Activated naive CD4-positive, alpha-beta T cell treated with anti-CD3 and anti-CD28 coated beads, Interleukin-2, amount 50 U/mL, for 72 hours (primary cell): Measurements from ENCODE around the gene CYB561A3. TPM values are rescaled to one million over a fixed set of nuclear protein-coding genes. Genes with fewer than 3 reads are reported as not detected.

Experiments used
- ATAC-seq, 2 donors: fragments of 150-1000 bp; cut with Tn5 transposase; 2 replicates each; pipeline ENCODE4 v1.10.0; 2021; ENCODE audit warnings: mild to moderate bottlenecking in 2 of 2, moderate library complexity in 2 of 2
- DNase-seq, 2 donors: peaks; one replicate each; pipeline ENCODE4 v3.0.0; 2021 to 2022; ENCODE audit warnings: low spot score in 2 of 2
- H3K27ac Mint-ChIP-seq, 2 donors: one replicate each; pipeline ENCODE4 v1.8.0; 2022; ENCODE audit warnings: mild to moderate bottlenecking in 2 of 2, mixed read lengths in 2 of 2
- H3K36me3 Mint-ChIP-seq, 2 donors: one replicate each; pipeline ENCODE4 v1.8.0; 2022; ENCODE audit warnings: mixed read lengths in 2 of 2
- H3K9me3 Mint-ChIP-seq, 2 donors: one replicate each; pipeline ENCODE4 v1.8.0; 2022; ENCODE audit warnings: mixed read lengths in 2 of 2
- total RNA-seq, 2 donors: library from RNA; stranded (reverse); gene quantifications; one replicate each; pipeline ENCODE4 v1.2.3, GENCODE V29; 2022

CYB561A3 gene
- total RNA-seq, 2 donors from 2014 or later: 38.3 to 68.7 TPM

GRCh38 chr11:61353131-61354067, 8.3 kb downstream of the CYB561A3 start:
- DNase-seq: no peak
- Mint-ChIP-seq H3K27ac (peak overlapping the region in 1 of 2 donors; percentile 8), H3K9me3 (no peaks in the 10 kb centered on the region), H3K36me3 (peaks cover 0 to 5% of the 10 kb centered on the region in 2 donors)
- no peak for ATAC-seq

GRCh38 chr11:61352038-61352437, 9.6 kb downstream of the CYB561A3 start:
- ATAC-seq: no peak

GRCh38 chr11:61350803-61351202, 10.9 kb downstream of the CYB561A3 start:
- DNase-seq (no peak), ATAC-seq (no peak)
- Mint-ChIP-seq H3K9me3 (no peaks in the 10 kb centered on the region), H3K36me3 (peaks cover 0 to 5% of the 10 kb centered on the region in 2 donors), H3K27ac (no peak overlapping the region)

More at GRCh38 chr11:61352038-61352437, 9.6 kb downstream of the CYB561A3 start:
- DNase-seq: no peak
- H3K27ac Mint-ChIP-seq: no peak overlapping the region
- no peaks in the 10 kb centered on the region for H3K9me3 Mint-ChIP-seq
- peaks cover 0 to 5% of the 10 kb centered on the region in 2 donors for H3K36me3 Mint-ChIP-seq

- no peaks in the 10 kb centered on the region for H3K9me3 Mint-ChIP-seq
- DNase-seq (no peak), ATAC-seq (no peak)
- H3K36me3 Mint-ChIP-seq: peaks cover 0 to 5% of the 10 kb centered on the region in 2 donors
- peak overlapping the region in 1 of 2 donors; percentile 72 for H3K27ac Mint-ChIP-seq
These were observed 11.3 kb downstream of the CYB561A3 start for GRCh38 chr11:61350336-61350735.

GRCh38 chr11:61349916-61350315, 11.8 kb downstream of the CYB561A3 start:
- DNase-seq (no peak), ATAC-seq (no peak)
- Mint-ChIP-seq H3K27ac (peak overlapping the region in 1 of 2 donors; percentile 72), H3K36me3 (peaks cover 0 to 5% of the 10 kb centered on the region in 2 donors), H3K9me3 (no peaks in the 10 kb centered on the region)

GRCh38 chr11:61349189-61349751, 12.4 kb downstream of the CYB561A3 start:
- ATAC-seq (no peak), DNase-seq (no peak)
- Mint-ChIP-seq H3K9me3 (no peaks in the 10 kb centered on the region), H3K36me3 (peaks cover 0 to 5% of the 10 kb centered on the region in 2 donors), H3K27ac (peak overlapping the region in 1 of 2 donors; percentile 72)

GRCh38 chr11:61347916-61348461, 13.7 kb downstream of the CYB561A3 start:
- H3K27ac Mint-ChIP-seq: peak overlapping the region in 1 of 2 donors; percentile 9
- H3K36me3 Mint-ChIP-seq: peaks cover 0 to 5% of the 10 kb centered on the region in 2 donors

GRCh38 chr11:61345954-61346843, 15.5 kb downstream of the CYB561A3 start:
- no peak for DNase-seq
- no peaks in the 10 kb centered on the region for H3K9me3 Mint-ChIP-seq
- no peak for ATAC-seq
- peaks cover 0 to 5% of the 10 kb centered on the region in 2 donors for H3K36me3 Mint-ChIP-seq
- H3K27ac Mint-ChIP-seq: peak overlapping the region in 1 of 2 donors; percentile 41

More at GRCh38 chr11:61347916-61348461, 13.7 kb downstream of the CYB561A3 start:
- ATAC-seq: peak in 1 of 2 donors; percentile 16
- no peak for DNase-seq
- H3K9me3 Mint-ChIP-seq: no peaks in the 10 kb centered on the region

- peak overlapping the region in 1 of 2 donors; percentile 41 for H3K27ac Mint-ChIP-seq
- H3K9me3 Mint-ChIP-seq: no peaks in the 10 kb centered on the region
- H3K36me3 Mint-ChIP-seq: peaks cover 0 to 5% of the 10 kb centered on the region in 2 donors
- DNase-seq (no peak), ATAC-seq (no peak)
These were observed 16.5 kb downstream of the CYB561A3 start for GRCh38 chr11:61345170-61345610.

GRCh38 chr11:61343792-61344745, 17.6 kb downstream of the CYB561A3 start:
- H3K9me3 Mint-ChIP-seq: no peaks in the 10 kb centered on the region
- H3K27ac Mint-ChIP-seq: no peak overlapping the region
- H3K36me3 Mint-ChIP-seq: no peaks in the 10 kb centered on the region
- ATAC-seq (no peak), DNase-seq (no peak)

- no peaks in the 10 kb centered on the region for H3K9me3 Mint-ChIP-seq
- DNase-seq (no peak), ATAC-seq (no peak)
- H3K36me3 Mint-ChIP-seq: peaks cover 0 to 5% of the 10 kb centered on the region in 2 donors
- peak overlapping the region in 1 of 2 donors; percentile 92 for H3K27ac Mint-ChIP-seq
These were observed 19.4 kb downstream of the CYB561A3 start for GRCh38 chr11:61342207-61342803.

- DNase-seq (no peak), ATAC-seq (no peak)
- H3K27ac Mint-ChIP-seq: peak overlapping the region in 1 of 2 donors; percentile 92
- no peaks in the 10 kb centered on the region for H3K9me3 Mint-ChIP-seq
- H3K36me3 Mint-ChIP-seq: peaks cover 0 to 5% of the 10 kb centered on the region in 2 donors
These were observed 20.0 kb downstream of the CYB561A3 start for GRCh38 chr11:61341706-61342105.

- H3K27ac Mint-ChIP-seq: peak overlapping the region in 1 of 2 donors; percentile 45
- no peak for ATAC-seq
These were observed 20.7 kb downstream of the CYB561A3 start for GRCh38 chr11:61340979-61341378.

GRCh38 chr11:61339490-61339878, 22.2 kb downstream of the CYB561A3 start:
- Mint-ChIP-seq H3K9me3 (no peaks in the 10 kb centered on the region), H3K27ac (no peak overlapping the region), H3K36me3 (peaks cover 0 to 5% of the 10 kb centered on the region in 2 donors)
- ATAC-seq (no peak), DNase-seq (no peak)

More at GRCh38 chr11:61340979-61341378, 20.7 kb downstream of the CYB561A3 start:
- Mint-ChIP-seq H3K9me3 (no peaks in the 10 kb centered on the region), H3K36me3 (peaks cover 0 to 5% of the 10 kb centered on the region in 2 donors)
- no peak for DNase-seq
